ENCODE results near the gene LKAAEAR1.

Gene LKAAEAR1

DNA sequence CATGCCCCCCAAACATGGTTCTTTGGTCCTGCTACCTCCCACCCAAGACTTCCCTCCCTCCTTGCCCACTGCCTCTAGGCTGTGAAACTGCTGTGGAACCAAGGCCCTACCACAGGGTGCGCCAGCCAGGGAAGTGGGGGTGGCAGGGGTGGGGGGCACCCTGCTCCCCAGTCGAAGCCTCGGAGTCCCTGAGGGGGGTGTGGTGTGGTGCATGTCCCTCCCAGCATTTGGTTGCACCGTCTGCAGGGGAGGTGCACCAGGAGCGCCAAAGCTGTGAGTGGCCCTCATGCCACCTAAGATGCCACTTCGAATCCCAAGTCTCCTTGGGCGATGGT, 6.7 kb downstream of the LKAAEAR1 start:
- Histone ChIP-seq H3K4me1 (0 out of 2 replicates have a peak, but pooled peaks cover 5% of the 10 kb centered on the region), H3K27me3 (no peaks in the 10 kb centered on the region), H3K4me3 (ENCODE audit: low read depth, low read length) (no peak overlapping the region), H3K36me3 (no peaks in the 10 kb centered on the region; the same call in 1 of the 2 replicates), H3K9me3 (no peaks in the 10 kb centered on the region)
- no peak for DNase-seq
- TF ChIP-seq, protein P1, sequence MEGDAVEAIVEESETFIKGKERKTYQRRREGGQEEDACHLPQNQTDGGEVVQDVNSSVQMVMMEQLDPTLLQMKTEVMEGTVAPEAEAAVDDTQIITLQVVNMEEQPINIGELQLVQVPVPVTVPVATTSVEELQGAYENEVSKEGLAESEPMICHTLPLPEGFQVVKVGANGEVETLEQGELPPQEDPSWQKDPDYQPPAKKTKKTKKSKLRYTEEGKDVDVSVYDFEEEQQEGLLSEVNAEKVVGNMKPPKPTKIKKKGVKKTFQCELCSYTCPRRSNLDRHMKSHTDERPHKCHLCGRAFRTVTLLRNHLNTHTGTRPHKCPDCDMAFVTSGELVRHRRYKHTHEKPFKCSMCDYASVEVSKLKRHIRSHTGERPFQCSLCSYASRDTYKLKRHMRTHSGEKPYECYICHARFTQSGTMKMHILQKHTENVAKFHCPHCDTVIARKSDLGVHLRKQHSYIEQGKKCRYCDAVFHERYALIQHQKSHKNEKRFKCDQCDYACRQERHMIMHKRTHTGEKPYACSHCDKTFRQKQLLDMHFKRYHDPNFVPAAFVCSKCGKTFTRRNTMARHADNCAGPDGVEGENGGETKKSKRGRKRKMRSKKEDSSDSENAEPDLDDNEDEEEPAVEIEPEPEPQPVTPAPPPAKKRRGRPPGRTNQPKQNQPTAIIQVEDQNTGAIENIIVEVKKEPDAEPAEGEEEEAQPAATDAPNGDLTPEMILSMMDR (IDR thresholded peaks at IDR 0.05; ENCODE audit: low read depth, low read length): no peak

DNA sequence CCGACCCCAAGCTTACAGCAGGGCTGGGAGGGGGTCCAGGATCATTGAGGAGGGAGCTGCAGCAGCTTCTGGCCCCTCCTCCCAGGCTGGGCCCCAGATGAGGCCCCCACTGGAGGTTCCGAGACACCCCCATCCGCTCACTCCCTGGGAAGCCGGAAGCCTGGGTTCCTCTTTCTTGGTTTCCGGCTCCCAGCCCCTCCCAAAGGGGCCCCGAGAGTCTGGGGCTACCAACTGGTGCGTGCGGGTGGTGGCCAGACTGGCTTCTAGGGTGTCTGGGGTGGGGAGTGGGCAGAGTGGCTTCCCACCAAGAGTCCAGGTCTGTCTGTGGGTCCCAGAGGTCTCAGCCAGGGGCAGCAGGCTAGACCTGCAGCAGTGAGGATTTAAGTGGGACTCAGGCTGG, 7.1 kb downstream of the LKAAEAR1 start:
- no peaks in the 10 kb centered on the region for H3K27me3 ChIP-seq
- DNase-seq: no peak
- TF ChIP-seq, protein P1 (IDR thresholded peaks at IDR 0.05; ENCODE audit: low read depth, low read length): no peak
- 0 out of 2 replicates have a peak, but pooled peaks cover 2% of the 10 kb centered on the region for H3K4me1 ChIP-seq
- no peaks in the 10 kb centered on the region; the same call in 1 of the 2 replicates for H3K36me3 ChIP-seq
- no peak overlapping the region for H3K4me3 ChIP-seq (ENCODE audit: low read depth, low read length)
- no peaks in the 10 kb centered on the region for H3K9me3 ChIP-seq

DNA sequence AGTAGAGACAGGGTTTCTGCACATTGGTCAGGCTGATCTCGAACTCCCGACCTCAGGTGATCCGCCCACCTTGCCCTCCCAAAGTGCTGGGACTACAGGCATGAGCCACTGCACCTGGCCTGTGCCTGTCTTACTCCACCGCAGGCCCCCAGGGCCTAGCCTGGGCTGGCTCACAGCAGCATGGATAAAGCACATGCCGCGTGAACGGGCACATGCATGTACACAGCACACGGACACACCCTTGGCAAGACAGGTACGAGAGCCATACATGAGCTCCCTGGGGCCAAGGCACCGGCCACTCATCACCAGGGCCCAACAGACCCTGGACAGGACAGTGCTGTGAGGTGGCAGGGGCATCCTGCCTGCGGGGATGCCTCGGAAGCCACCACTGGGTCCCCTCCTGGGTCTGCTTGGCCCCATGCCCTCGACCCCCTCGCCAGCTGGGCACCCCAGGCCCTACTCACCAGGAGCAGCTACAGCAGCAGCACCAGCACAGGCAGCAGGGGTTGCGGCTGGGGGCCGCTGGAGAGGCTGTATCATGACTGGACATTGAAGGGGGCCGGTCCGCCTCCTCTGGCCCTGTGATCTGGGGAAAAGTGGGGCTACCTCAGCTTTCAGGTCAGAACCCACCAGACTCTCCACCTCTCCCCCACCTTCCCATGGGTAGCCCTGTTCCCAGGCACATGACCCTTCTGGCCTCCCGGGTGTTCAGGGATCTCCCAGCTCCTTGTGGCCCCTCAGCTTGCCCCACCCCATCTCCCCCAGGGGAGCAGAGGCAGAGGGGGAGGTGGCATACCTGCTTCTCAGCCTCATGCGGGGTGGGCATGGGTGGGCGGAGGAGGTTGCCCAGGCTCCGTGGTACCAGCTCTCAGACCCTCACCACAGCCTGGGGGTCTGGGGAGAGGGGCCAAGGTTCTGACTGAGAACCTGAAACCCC, 7.9 kb downstream of the LKAAEAR1 start:
- H3K9me3 ChIP-seq: no peaks in the 10 kb centered on the region
- no peak for DNase-seq
- H3K4me3 ChIP-seq (ENCODE audit: low read depth, low read length): no peak overlapping the region
- no peaks in the 10 kb centered on the region for H3K27me3 ChIP-seq
- no peaks in the 10 kb centered on the region; the same call in 1 of the 2 replicates for H3K36me3 ChIP-seq
- TF ChIP-seq, protein P1 (IDR thresholded peaks at IDR 0.05; ENCODE audit: low read depth, low read length): no peak
- H3K4me1 ChIP-seq: no peaks in the 10 kb centered on the region

DNA sequence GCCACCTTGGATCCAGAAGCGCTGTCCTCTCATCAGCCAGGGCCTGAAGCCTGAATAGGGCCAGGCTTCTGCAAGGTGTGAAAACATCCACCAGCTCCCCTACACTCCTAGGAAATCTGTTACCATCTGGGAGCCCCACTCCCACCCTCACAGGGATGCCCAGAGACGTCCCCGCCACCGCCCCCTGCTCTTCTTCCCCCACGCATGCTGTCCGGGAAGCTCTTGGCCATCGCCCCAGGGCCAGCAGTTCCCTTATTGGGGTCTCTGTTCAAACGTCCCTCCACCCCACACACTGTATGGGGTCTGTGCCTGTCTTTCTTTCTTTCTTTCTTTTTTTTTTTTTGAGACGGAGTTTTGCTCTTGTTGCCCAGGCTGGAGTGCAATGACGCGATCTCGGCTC, 8.6 kb downstream of the LKAAEAR1 start:
- H3K4me1 ChIP-seq: no peaks in the 10 kb centered on the region
- no peak overlapping the region for H3K4me3 ChIP-seq (ENCODE audit: low read depth, low read length)
- H3K9me3 ChIP-seq: no peaks in the 10 kb centered on the region
- H3K36me3 ChIP-seq: no peaks in the 10 kb centered on the region; the same call in 1 of the 2 replicates
- no peak for DNase-seq
- TF ChIP-seq, protein P1 (IDR thresholded peaks at IDR 0.05; ENCODE audit: low read depth, low read length): no peak
- H3K27me3 ChIP-seq: no peaks in the 10 kb centered on the region

DNA sequence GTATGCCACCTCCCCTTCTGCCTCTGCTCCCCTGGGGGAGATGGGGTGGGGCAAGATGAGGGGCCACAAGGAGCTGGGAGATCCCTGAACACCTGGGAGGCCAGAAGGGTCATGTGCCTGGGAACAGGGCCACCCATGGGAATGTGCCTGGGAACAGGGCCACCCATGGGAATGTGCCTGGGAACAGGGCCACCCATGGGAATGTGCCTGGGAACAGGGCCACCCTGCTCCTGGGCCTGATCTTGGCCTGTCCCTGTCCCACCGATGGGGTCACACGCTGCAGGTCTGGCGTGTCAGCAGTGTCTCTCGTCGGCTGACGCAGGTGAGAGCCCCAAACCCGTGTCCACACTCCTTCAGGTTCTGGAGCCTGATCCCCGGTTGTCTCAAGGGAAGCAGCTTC, 9.2 kb downstream of the LKAAEAR1 start:
- Histone ChIP-seq H3K9me3 (no peaks in the 10 kb centered on the region), H3K27me3 (no peaks in the 10 kb centered on the region), H3K4me3 (ENCODE audit: low read depth, low read length) (no peak overlapping the region), H3K36me3 (no peaks in the 10 kb centered on the region; the same call in 1 of the 2 replicates), H3K4me1 (no peaks in the 10 kb centered on the region)
- no peak for DNase-seq
- TF ChIP-seq, protein P1 (IDR thresholded peaks at IDR 0.05; ENCODE audit: low read depth, low read length): no peak

Measured in BE2C (cell line).